OCI-LY1 (cell line): ENCODE data around the gene ZNF346.

Experiments used
- H2AFZ ChIP-seq: fragments of 200-600 bp; sonication (generic), shearing (Covaris generic); 2 replicates; pipeline ENCODE4 v1.6.0; 2014; ENCODE audit warnings: antibody characterized with exemption, mild to moderate bottlenecking, low read length
- H3F3A ChIP-seq: fragments of 200-600 bp; sonication (generic), shearing (Covaris generic); 2 replicates; pipeline ENCODE4 v1.6.0; 2014; ENCODE audit warnings: mild to moderate bottlenecking, antibody characterized with exemption, low read length, moderate library complexity; ENCODE audit not compliant: insufficient read depth
- H3K27ac ChIP-seq: fragments of 200-600 bp; sonication (generic); 2 replicates; pipeline ENCODE4 v1.5.1; 2014; ENCODE audit warnings: low read length, mixed run types, mild to moderate bottlenecking, low read depth; ENCODE audit not compliant: poor library complexity, severe bottlenecking
- H3K27me3 ChIP-seq: fragments of 200-600 bp; sonication (generic); 2 replicates; pipeline ENCODE4 v1.6.0; 2014; ENCODE audit warnings: antibody characterized with exemption, mild to moderate bottlenecking, low read length, moderate library complexity; ENCODE audit not compliant: insufficient read depth
- H3K36me3 ChIP-seq: fragments of 200-600 bp; sonication (generic); 2 replicates; pipeline ENCODE4 v1.6.1; 2014; ENCODE audit warnings: mild to moderate bottlenecking, antibody characterized with exemption, low read length, moderate library complexity, mixed read lengths; ENCODE audit not compliant: insufficient read depth
- H3K4me1 ChIP-seq: fragments of 200-600 bp; sonication (generic); 2 replicates; pipeline ENCODE4 v1.5.1; 2014; ENCODE audit warnings: mild to moderate bottlenecking, low read length, moderate library complexity; ENCODE audit not compliant: insufficient read depth, severe bottlenecking
- H3K4me2 ChIP-seq: fragments of 200-600 bp; sonication (generic), shearing (Covaris generic); 2 replicates; pipeline ENCODE4 v1.6.1; 2014; ENCODE audit warnings: low read length
- H3K4me3 ChIP-seq: fragments of 200-600 bp; sonication (generic); 2 replicates; pipeline ENCODE4 v1.5.1; 2014; ENCODE audit warnings: low read length, low read depth, mild to moderate bottlenecking, mixed read lengths; ENCODE audit not compliant: poor library complexity, severe bottlenecking
- H3K79me2 ChIP-seq: fragments of 200-600 bp; shearing (Covaris generic); 2 replicates; pipeline ENCODE4 v1.6.1; 2016; ENCODE audit warnings: mixed run types, low read length, mixed read lengths; ENCODE audit not compliant: insufficient read depth
- H3K9ac ChIP-seq: fragments of 200-600 bp; sonication (generic), shearing (Covaris generic); 2 replicates; pipeline ENCODE4 v1.6.1; 2014; ENCODE audit warnings: mild to moderate bottlenecking, low read length, mixed read lengths
- H3K9me2 ChIP-seq: fragments of 200-600 bp; sonication (generic), shearing (Covaris generic); 2 replicates; pipeline ENCODE4 v1.6.1; 2014; ENCODE audit warnings: low read depth, mild to moderate bottlenecking, low read length, mixed read lengths
- H3K9me3 ChIP-seq: fragments of 200-600 bp; shearing (Covaris generic); 2 replicates; pipeline ENCODE4 v1.6.1; 2014; ENCODE audit warnings: low read length, mixed read lengths
- H4K20me1 ChIP-seq: fragments of 200-600 bp; sonication (generic), shearing (Covaris generic); 2 replicates; pipeline ENCODE4 v1.6.0; 2016; ENCODE audit warnings: mild to moderate bottlenecking, low read length; ENCODE audit not compliant: insufficient read depth
- CTCF ChIP-seq: fragments of 200-600 bp; sonication (generic), shearing (Covaris generic); IDR thresholded peaks from 2 replicates; pipeline ENCODE4 v1.5.1; 2017; ENCODE audit warnings: mild to moderate bottlenecking, antibody characterized with exemption, low read length, moderate library complexity, mixed read lengths
- EZH2 ChIP-seq: fragments of 200-600 bp; sonication (generic), shearing (Covaris generic); IDR thresholded peaks from 2 replicates; pipeline ENCODE4 v1.8.0; 2017; ENCODE audit warnings: borderline replicate concordance, mixed run types, mild to moderate bottlenecking, antibody characterized with exemption, low read length, moderate library complexity, mixed read lengths

ZNF346 gene

GRCh38 chr5:177107159-177107558 is 84.7 kb downstream of the ZNF346 start:
- no peak overlapping the region for H3K9ac ChIP-seq
- H3K27me3 ChIP-seq, result peaks cover 5% of the 10 kb centered on the region; the same call in 1 of the 2 replicates
- no peaks in the 10 kb centered on the region for H3K4me1 ChIP-seq
- no peaks in the 10 kb centered on the region for H3K9me3 ChIP-seq
- no peaks in the 10 kb centered on the region for H3K36me3 ChIP-seq
- H3F3A ChIP-seq, result no peaks in the 10 kb centered on the region
- H3K9me2 ChIP-seq, result no peaks in the 10 kb centered on the region
- TF ChIP-seq EZH2 (no peak), CTCF (no peak)
- H3K4me2 ChIP-seq, result no peak overlapping the region
- H2AFZ ChIP-seq, result no peak overlapping the region
- H4K20me1 ChIP-seq, result no peaks in the 10 kb centered on the region
- H3K27ac ChIP-seq, result no peak overlapping the region
- H3K79me2 ChIP-seq, result no peaks in the 10 kb centered on the region
- no peak overlapping the region for H3K4me3 ChIP-seq

GRCh38 chr5:177109810-177110209 is 87.3 kb downstream of the ZNF346 start:
- no peak overlapping the region for H2AFZ ChIP-seq
- TF ChIP-seq EZH2 (no peak), CTCF (no peak)
- peaks cover 9% of the 10 kb centered on the region for H3K4me1 ChIP-seq
- no peaks in the 10 kb centered on the region for H3K9me3 ChIP-seq
- no peak overlapping the region for H3K27ac ChIP-seq
- no peaks in the 10 kb centered on the region for H3K36me3 ChIP-seq
- H3K4me2 ChIP-seq, result no peak overlapping the region
- H3K9ac ChIP-seq, result no peak overlapping the region
- H3F3A ChIP-seq, result no peaks in the 10 kb centered on the region
- H3K27me3 ChIP-seq, result no peaks in the 10 kb centered on the region; the same call in 1 of the 2 replicates
- H3K79me2 ChIP-seq, result no peaks in the 10 kb centered on the region
- H3K4me3 ChIP-seq, result no peak overlapping the region
- no peaks in the 10 kb centered on the region for H4K20me1 ChIP-seq
- H3K9me2 ChIP-seq, result no peaks in the 10 kb centered on the region

GRCh38 chr5:177111720-177112394 is 89.4 kb downstream of the ZNF346 start:
- H2AFZ ChIP-seq, result no peak overlapping the region
- H4K20me1 ChIP-seq, result no peaks in the 10 kb centered on the region
- H3K9me2 ChIP-seq, result no peaks in the 10 kb centered on the region
- H3K4me2 ChIP-seq, result peak overlapping the region; percentile 41
- H3K27me3 ChIP-seq, result no peaks in the 10 kb centered on the region
- TF ChIP-seq CTCF, result peak; percentile 96
- TF ChIP-seq EZH2, result no peak
- no peak overlapping the region for H3K27ac ChIP-seq
- no peaks in the 10 kb centered on the region for H3K36me3 ChIP-seq
- H3K9me3 ChIP-seq, result no peaks in the 10 kb centered on the region
- no peaks in the 10 kb centered on the region for H3F3A ChIP-seq
- no peak overlapping the region for H3K4me3 ChIP-seq
- H3K4me1 ChIP-seq, result peaks cover 17% of the 10 kb centered on the region
- no peaks in the 10 kb centered on the region for H3K79me2 ChIP-seq
- no peak overlapping the region for H3K9ac ChIP-seq
